ENCODE measurements around the gene GALNT18. TPM values are rescaled to one million over a fixed set of nuclear protein-coding genes. Genes with fewer than 3 reads are reported as not detected.

The GALNT18 gene
- total RNA-seq, 1 experiment from 2014 or later = 1.7 TPM

GRCh38 chr11:11498195-11498594, 123.6 kb downstream of the GALNT18 start:
- Histone ChIP-seq H3K56ac (ENCODE audit: insufficient read length, low read depth, low read length) (no peak overlapping the region), H3K9ac (ENCODE audit: extremely low read depth, insufficient read length, low read length) (no peak overlapping the region), H3K23ac (ENCODE audit: insufficient read length, low read depth, low read length) (no peak overlapping the region), H3T11ph (ENCODE audit: low read length) (no peak overlapping the region), H3K14ac (ENCODE audit: insufficient read depth, low read length) (no peak overlapping the region), H2BK5ac (ENCODE audit: insufficient read length, low read length) (no peak overlapping the region), H4K5ac (ENCODE audit: insufficient read length, low read depth, low read length) (no peak overlapping the region), H2AK5ac (ENCODE audit: insufficient read length, low read length) (no peak overlapping the region), H3K23me2 (ENCODE audit: insufficient read length, low read depth, low read length, poor library complexity, severe bottlenecking) (no peaks in the 10 kb centered on the region), H3K27me3 (ENCODE audit: insufficient read depth, low read length) (no peaks in the 10 kb centered on the region), H4K20me1 (ENCODE audit: control insufficient read depth, insufficient read depth, insufficient read length) (no peaks in the 10 kb centered on the region), H3K79me2 (ENCODE audit: insufficient read depth, low read length) (no peaks in the 10 kb centered on the region), H4K91ac (ENCODE audit: insufficient read length, low read depth, low read length) (no peak overlapping the region), H2BK12ac (ENCODE audit: insufficient read length, low read depth, low read length) (no peak overlapping the region), H2AFZ (ENCODE audit: low read length) (no peak overlapping the region), H3K18ac (ENCODE audit: insufficient read length, low read depth, low read length) (no peak overlapping the region), H3K4me2 (ENCODE audit: insufficient read depth, insufficient read length, low read length) (no peak overlapping the region), H2BK20ac (ENCODE audit: low read depth, low read length, poor library complexity, severe bottlenecking) (no peak overlapping the region), H3K27ac (ENCODE audit: insufficient read length, low read depth, low read length) (no peak overlapping the region), H2BK120ac (ENCODE audit: low read depth, low read length, poor library complexity, severe bottlenecking) (no peak overlapping the region), H3K79me1 (ENCODE audit: insufficient read depth, low read depth, low read length, poor library complexity, severe bottlenecking) (no peaks in the 10 kb centered on the region), H3K9me3 (ENCODE audit: control insufficient read depth, low read depth, low read length) (no peaks in the 10 kb centered on the region), H3K4ac (ENCODE audit: low read depth, low read length) (no peak overlapping the region), H4K8ac (replicated peaks; ENCODE audit: insufficient read length, low read depth, low read length) (no peak overlapping the region), H2BK15ac (ENCODE audit: low read depth, low read length) (no peak overlapping the region), H3K4me1 (ENCODE audit: insufficient read depth, low read length) (peaks cover 2% of the 10 kb centered on the region; the same call in 1 of the 2 replicates)
- H3K27ac Mint-ChIP-seq = no peak overlapping the region
- no peaks in the 10 kb centered on the region for H3K36me3 Mint-ChIP-seq (ENCODE audit: insufficient read depth in 1 of 3, low read depth in 3 of 3)
- peaks cover 1% of the 10 kb centered on the region; the same call in 1 of the 2 replicates for H3K27me3 Mint-ChIP-seq (ENCODE audit: low read depth)
- H3K9me3 Mint-ChIP-seq = no peaks in the 10 kb centered on the region
- no peak overlapping the region for H3K4me3 Mint-ChIP-seq
- TF ChIP-seq, protein P1, sequence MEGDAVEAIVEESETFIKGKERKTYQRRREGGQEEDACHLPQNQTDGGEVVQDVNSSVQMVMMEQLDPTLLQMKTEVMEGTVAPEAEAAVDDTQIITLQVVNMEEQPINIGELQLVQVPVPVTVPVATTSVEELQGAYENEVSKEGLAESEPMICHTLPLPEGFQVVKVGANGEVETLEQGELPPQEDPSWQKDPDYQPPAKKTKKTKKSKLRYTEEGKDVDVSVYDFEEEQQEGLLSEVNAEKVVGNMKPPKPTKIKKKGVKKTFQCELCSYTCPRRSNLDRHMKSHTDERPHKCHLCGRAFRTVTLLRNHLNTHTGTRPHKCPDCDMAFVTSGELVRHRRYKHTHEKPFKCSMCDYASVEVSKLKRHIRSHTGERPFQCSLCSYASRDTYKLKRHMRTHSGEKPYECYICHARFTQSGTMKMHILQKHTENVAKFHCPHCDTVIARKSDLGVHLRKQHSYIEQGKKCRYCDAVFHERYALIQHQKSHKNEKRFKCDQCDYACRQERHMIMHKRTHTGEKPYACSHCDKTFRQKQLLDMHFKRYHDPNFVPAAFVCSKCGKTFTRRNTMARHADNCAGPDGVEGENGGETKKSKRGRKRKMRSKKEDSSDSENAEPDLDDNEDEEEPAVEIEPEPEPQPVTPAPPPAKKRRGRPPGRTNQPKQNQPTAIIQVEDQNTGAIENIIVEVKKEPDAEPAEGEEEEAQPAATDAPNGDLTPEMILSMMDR (conservative IDR thresholded peaks at IDR 0.05) = no peak
- DNase-seq = no peak
- WGBS (ENCODE audit: extremely low coverage, insufficient read length, low lambda C conversion rate) = no CpG with 5 or more reads among the region's 3 CpGs
- peaks cover 22 to 24% of the 10 kb centered on the region in 2 experiments for H3K4me1 Mint-ChIP-seq
